ENCODE results near the gene SHFL.

DNA sequence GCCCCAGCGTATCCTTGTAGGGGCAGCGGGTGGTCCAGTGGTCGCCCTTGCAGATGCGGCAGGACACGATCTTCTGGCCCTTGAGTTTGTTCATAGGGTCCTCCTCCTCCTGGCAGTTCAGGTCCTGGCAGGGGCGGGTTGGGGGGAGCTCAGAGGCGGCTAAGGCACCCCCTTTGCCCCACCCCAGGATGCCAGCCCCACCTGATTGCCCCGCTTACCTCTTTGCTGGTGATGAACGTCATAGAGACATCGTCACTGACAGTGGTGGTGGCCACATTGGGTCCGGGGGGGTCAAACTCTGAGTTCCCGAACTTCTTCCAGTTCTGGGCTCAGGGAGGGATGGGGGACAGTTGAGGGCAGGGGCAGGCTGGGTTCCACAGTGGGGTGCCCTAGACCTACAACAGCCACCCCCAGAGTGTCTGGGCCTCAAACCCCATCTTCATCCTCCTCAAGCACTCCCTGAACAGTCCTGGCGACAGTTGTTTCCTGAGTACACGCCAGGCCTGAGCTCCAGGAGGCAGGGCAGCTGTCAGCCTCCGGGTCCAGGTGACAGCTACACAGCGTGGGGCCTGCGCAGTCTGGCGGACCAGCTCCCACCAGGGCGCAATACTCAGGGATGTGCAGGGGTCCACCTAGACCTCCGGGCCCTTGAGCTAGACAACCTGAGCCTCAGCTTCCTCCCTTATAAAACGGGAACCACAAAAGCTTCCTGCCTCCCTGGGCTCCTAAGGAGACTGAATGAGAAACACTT, 30.9 kb downstream of the SHFL start:
- TF ChIP-seq CTCF (IDR thresholded peaks at IDR 0.05) = no peak
- no peak for TF ChIP-seq POLR2AphosphoS5 (IDR thresholded peaks at IDR 0.05; ENCODE audit: low read depth, low read length)
- TF ChIP-seq SIN3A (IDR thresholded peaks at IDR 0.05; ENCODE audit: borderline replicate concordance, insufficient read depth, low read depth, low read length) = no peak
